ENCODE data around the gene SCN1A. TPM values are rescaled to one million over a fixed set of nuclear protein-coding genes. Genes with fewer than 3 reads are reported as not detected.
A peak's percentile ranks its signal among the peaks of the same experiment; 100 is the strongest.

SCN1A gene
- total and polyA plus RNA-seq, 10 donors, result under 0.01 TPM; not detected in 9

DNA sequence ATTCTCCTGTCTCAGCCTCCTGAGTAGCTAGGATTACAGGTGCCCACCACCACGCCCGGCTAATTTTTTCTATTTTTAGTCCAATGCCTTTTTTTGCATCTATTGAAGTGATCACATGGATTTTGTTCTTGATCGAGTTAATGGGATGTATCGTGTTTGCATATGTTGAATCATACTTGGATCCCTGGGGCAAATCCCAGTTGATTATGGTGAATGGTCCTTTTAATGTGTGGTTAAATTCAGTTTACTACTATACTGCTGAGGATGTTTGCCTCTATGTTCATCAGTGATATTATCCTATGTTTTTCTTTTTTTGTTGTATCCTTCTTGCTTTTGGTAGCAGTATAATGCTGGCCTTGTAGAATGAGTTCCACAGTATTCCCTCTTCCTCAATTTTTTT is 166.0 kb downstream of the SCN1A start:
- intact Hi-C loops (cut with DNase I; ENCODE audit: low total_unique reads), result no loop called here
- TF ChIP-seq POLR2AphosphoS5 (IDR thresholded peaks at IDR 0.05) (no peak), POLR2A (IDR thresholded peaks at IDR 0.05) (no peak)
- TF ChIP-seq, protein P1, sequence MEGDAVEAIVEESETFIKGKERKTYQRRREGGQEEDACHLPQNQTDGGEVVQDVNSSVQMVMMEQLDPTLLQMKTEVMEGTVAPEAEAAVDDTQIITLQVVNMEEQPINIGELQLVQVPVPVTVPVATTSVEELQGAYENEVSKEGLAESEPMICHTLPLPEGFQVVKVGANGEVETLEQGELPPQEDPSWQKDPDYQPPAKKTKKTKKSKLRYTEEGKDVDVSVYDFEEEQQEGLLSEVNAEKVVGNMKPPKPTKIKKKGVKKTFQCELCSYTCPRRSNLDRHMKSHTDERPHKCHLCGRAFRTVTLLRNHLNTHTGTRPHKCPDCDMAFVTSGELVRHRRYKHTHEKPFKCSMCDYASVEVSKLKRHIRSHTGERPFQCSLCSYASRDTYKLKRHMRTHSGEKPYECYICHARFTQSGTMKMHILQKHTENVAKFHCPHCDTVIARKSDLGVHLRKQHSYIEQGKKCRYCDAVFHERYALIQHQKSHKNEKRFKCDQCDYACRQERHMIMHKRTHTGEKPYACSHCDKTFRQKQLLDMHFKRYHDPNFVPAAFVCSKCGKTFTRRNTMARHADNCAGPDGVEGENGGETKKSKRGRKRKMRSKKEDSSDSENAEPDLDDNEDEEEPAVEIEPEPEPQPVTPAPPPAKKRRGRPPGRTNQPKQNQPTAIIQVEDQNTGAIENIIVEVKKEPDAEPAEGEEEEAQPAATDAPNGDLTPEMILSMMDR (IDR thresholded peaks at IDR 0.05 in 8 of 11, conservative IDR thresholded peaks at IDR 0.05 in 3 of 11), result no peak
- Histone ChIP-seq H3K4me1 (no peaks in the 10 kb centered on the region), H3K36me3 (no peaks in the 10 kb centered on the region), H3K9me3 (no peaks in the 10 kb centered on the region), H3K4me3 (no peak overlapping the region), H3K27me3 (replicated peaks in 1 of 7) (no peaks in the 10 kb centered on the region), H3K27ac (no peak overlapping the region)
- DNase-seq, result no peak
- WGBS, 5 donors, result 78 to 95% (median 94%) methylated on average over 4 of the region's 4 CpGs

DNA sequence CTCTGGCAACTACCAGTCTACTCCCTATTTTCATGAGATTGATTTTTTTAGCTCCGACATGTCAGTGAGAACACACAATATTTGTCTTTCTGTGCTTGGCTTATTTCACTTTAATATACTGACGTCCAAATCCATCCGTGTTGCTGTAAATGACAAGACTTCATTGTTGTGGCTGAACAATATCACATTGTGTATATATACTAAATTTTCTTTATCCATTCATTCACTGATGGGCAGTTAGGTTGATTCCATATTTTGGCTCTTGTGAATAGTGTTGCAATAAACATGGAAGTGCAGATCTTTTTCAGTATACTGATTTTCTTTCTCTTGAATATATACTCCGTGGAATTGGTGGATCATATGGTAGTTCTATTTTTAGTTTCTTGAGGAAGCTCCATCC is 168.4 kb downstream of the SCN1A start:
- intact Hi-C loops (cut with DNase I; ENCODE audit: low total_unique reads), result no loop called here

DNA sequence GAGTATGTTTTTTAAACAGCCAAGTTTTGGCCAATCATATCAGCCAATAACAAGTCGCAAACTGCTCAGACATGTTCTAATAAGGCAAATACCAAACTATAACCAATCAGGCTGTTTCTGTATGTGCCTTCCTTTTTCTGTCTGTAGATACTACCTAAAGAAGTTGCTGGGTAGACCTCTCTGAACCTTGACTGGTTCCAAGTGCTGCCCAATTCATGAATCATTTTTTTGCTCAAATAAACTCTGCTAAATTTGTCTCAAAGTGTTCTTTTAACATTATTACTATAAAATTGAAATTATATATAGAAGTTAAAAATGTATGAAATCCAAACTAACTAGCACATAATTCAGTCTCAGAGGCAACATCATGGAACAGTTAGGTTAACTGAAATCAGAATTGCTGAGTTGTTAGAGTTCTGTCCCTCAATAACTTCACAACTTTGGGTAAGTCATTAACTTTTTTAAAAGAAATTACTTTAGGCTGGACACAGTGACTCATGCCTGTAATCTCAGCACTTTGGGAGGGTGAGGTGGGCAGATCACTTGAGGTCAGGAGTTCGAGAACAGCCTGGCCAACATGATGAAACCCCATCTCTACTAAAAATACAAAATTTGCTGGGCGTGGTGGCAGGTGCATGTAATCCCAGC is 169.4 kb downstream of the SCN1A start:
- Histone ChIP-seq H3K4me3 (no peak overlapping the region), H3K36me3 (no peaks in the 10 kb centered on the region), H3K9me3 (no peaks in the 10 kb centered on the region), H3K4me1 (peaks cover 7 to 14% (median 13%) of the 10 kb centered on the region in 6 donors), H3K27ac (no peak overlapping the region), H3K27me3 (replicated peaks in 1 of 7) (no peaks in the 10 kb centered on the region)
- TF ChIP-seq, protein P1 (IDR thresholded peaks at IDR 0.05 in 8 of 11, conservative IDR thresholded peaks at IDR 0.05 in 3 of 11), result no peak
- TF ChIP-seq POLR2AphosphoS5 (IDR thresholded peaks at IDR 0.05), result no peak
- no peak for TF ChIP-seq POLR2A (IDR thresholded peaks at IDR 0.05)
- intact Hi-C loops (cut with DNase I; ENCODE audit: low total_unique reads), result no loop called here
- WGBS, 5 donors, result 88 to 93% (median 91%) methylated on average over 3 of the region's 3 CpGs
- no peak for DNase-seq

More for the DNA sequence above, 168.4 kb downstream of the SCN1A start:
- Histone ChIP-seq H3K9me3 (no peaks in the 10 kb centered on the region), H3K27ac (no peak overlapping the region), H3K27me3 (replicated peaks in 1 of 7) (no peaks in the 10 kb centered on the region), H3K36me3 (no peaks in the 10 kb centered on the region), H3K4me1 (peaks cover 5 to 10% (median 9%) of the 10 kb centered on the region in 6 donors), H3K4me3 (no peak overlapping the region)
- DNase-seq, result no peak
- no peak for TF ChIP-seq POLR2A (IDR thresholded peaks at IDR 0.05)
- TF ChIP-seq, protein P1 (IDR thresholded peaks at IDR 0.05 in 8 of 11, conservative IDR thresholded peaks at IDR 0.05 in 3 of 11), result no peak
- TF ChIP-seq POLR2AphosphoS5 (IDR thresholded peaks at IDR 0.05), result no peak
- WGBS, 5 donors, result 82 to 92% (median 87%) methylated on average over 4 of the region's 4 CpGs

DNA sequence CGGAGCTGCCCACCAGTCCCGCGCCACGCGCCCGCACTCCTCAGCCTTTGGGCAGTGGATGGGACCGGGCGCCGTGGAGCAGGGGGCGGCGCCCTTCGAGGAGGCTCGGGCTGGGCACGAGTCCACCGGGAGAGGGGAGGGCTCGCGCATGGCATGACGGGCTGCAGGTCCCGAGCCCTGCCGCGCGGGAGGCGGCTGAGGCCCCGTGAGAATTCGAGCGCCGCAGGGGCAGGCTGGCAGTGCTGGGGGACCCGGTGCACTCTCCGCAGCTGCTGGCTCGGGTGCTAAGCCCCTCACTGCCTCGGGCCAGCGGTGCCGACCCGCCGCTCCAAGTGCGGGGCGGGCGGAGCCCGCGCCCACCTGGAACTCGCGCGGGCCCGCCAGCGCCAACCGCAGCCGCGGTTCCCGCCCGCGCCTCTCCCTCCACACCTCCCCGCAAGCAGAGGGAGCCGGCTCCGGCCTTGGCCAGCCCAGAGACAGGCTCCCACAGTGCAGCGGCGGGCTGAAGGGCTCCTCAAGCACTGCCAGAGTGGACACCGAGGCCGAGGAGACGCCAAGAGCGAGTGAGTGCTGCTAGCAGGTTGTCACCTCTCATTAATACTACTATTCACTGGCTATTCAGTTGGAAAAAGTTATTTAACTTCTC is 170.7 kb downstream of the SCN1A start:
- TF ChIP-seq POLR2AphosphoS5 (IDR thresholded peaks at IDR 0.05) (no peak), POLR2A (IDR thresholded peaks at IDR 0.05) (no peak)
- TF ChIP-seq, protein P1 (IDR thresholded peaks at IDR 0.05 in 8 of 11, conservative IDR thresholded peaks at IDR 0.05 in 3 of 11), result no peak
- 85 to 95% (median 94%) methylated on average over 36 to 60 of the region's 60 CpGs for WGBS, 5 donors
- Histone ChIP-seq H3K27me3 (replicated peaks in 1 of 7) (no peaks in the 10 kb centered on the region), H3K4me1 (peaks cover 7 to 26% (median 23%) of the 10 kb centered on the region in 6 donors), H3K27ac (no peak overlapping the region), H3K9me3 (no peaks in the 10 kb centered on the region), H3K36me3 (no peaks in the 10 kb centered on the region), H3K4me3 (no peak overlapping the region)
- intact Hi-C loops (cut with DNase I; ENCODE audit: low total_unique reads), result no loop called here
- DNase-seq, result peak; percentile 76

Data from spleen (tissue), 11 donors.